ENCODE data around the gene DNAH17.

The DNAH17 gene

DNA sequence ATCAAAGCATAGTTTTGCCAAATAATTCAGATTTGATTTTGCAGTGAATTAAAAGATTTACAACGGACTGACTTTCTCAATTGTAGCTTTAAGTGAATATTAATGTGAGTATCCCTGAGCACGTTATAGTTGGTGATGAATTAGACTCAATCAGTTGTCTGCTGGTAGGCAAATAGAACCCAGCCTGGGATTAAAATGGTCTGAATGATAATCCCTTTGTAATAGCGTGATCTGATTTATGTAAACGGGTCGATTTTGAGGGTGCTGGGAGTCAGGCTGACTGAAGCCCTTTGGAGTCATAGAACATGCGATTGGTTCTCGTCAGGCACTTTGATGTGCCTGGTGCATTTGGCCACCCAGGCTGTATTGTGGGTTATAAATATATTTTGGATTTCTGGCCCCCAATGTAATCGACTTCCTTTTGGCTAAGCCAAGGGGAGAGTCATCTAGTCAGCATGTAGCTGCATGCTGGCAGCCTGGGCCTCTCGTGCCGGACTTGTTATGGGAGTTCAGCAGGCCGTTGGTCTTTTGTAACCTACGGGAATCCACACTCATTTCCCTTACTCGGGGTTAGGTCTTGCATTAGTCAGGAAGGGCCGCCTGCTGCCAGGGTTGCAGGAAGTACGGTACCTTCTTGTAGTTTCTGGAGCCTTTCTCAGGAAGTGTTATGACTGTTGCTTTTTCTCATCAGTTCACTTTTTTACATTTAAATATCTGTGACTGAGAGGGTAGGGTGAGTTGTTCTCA is 193.3 kb downstream of the DNAH17 start:
- Histone ChIP-seq H3K9ac (ENCODE audit: low read depth, low read length) (no peak overlapping the region), H3K36me3 (ENCODE audit: insufficient read depth, low read length) (peaks cover 3% of the 10 kb centered on the region; the same call in 1 of the 2 replicates), H3K9me3 (ENCODE audit: control insufficient read depth, insufficient read depth, low read length) (no peaks in the 10 kb centered on the region), H3K4me1 (ENCODE audit: insufficient read depth, low read length) (peaks cover 54% of the 10 kb centered on the region)

DNA sequence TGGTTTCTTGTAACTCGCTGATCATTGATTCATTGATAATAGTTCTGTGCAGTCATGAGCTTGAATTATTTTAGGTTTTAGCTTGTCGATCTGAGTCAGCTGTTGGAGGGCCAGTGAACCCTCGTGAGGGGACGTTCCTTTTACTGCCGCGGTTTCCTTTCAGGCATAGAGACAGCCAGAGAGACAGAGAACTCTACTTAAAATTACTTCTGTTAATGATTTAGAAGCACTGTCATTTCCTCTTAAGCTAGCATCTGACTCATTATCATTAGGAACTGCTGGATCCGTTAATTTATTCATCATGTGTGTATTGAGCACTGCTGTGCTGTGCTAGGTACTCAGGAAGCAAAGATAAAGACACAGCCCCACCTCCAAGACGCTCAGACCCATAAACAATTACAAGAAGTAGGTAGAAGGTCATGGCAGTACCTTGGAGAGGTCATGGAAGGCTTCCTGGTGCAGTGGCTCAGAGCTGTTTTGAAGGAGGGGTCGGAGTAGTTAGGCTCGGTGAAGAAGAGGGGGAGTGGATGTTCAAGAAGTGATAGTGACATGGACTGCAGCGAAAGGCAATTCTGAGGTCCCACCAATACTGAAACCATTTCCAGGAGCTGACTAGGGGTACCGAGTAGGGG is 195.5 kb downstream of the DNAH17 start:
- Histone ChIP-seq H3K9ac (ENCODE audit: low read depth, low read length) (peak overlapping the region; percentile 13; the same call in 1 of the 2 replicates), H3K9me3 (ENCODE audit: control insufficient read depth, insufficient read depth, low read length) (no peaks in the 10 kb centered on the region), H3K4me1 (ENCODE audit: insufficient read depth, low read length) (peaks cover 47% of the 10 kb centered on the region), H3K36me3 (ENCODE audit: insufficient read depth, low read length) (0 out of 2 replicates have a peak, but pooled peaks cover 3% of the 10 kb centered on the region)

DNA sequence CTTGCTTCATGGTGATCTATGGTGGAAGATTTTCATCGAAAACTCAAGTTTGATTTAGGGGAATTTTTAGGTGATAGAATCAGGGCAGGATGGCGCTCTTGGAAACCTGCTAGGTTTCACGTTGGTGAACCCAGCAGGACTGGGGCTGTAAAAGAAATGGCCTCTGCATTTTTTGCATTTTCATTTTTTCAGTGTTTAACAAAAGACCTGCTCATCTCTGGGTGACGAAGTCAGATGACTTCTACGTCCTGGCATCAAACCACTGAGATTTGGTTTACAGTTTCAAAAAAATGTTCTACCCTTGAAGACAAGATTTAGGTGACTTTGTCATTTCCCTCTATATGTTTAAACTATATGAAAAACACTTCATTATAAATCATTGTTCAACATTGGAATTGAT is 196.8 kb downstream of the DNAH17 start:
- Histone ChIP-seq H3K9ac (ENCODE audit: low read depth, low read length) (no peak overlapping the region), H3K36me3 (ENCODE audit: insufficient read depth, low read length) (0 out of 2 replicates have a peak, but pooled peaks cover 3% of the 10 kb centered on the region), H3K4me1 (ENCODE audit: insufficient read depth, low read length) (peaks cover 43% of the 10 kb centered on the region), H3K9me3 (ENCODE audit: control insufficient read depth, insufficient read depth, low read length) (no peaks in the 10 kb centered on the region)

DNA sequence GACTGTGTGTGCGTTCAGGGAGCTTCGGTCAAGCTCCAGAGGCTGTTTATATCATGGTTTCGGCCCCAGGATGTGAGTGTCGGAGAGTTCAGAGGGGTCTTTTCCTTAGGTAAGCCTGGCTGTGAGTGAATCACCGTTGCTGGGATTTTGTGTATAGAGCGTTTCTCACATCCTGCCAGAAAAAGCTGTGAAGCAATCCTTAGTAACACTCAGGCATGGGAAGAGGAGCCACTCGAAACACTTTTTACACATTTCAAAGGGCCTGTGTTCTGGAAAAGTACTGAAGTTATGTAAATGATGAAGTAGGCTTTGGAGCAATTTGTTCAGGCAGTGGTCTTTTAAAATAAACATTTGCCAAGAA is 198.1 kb downstream of the DNAH17 start:
- 0 out of 2 replicates have a peak, but pooled peaks cover 3% of the 10 kb centered on the region for H3K36me3 ChIP-seq (ENCODE audit: insufficient read depth, low read length)
- H3K9me3 ChIP-seq (ENCODE audit: control insufficient read depth, insufficient read depth, low read length): no peaks in the 10 kb centered on the region
- peaks cover 49% of the 10 kb centered on the region for H3K4me1 ChIP-seq (ENCODE audit: insufficient read depth, low read length)
- H3K9ac ChIP-seq (ENCODE audit: low read depth, low read length): peak overlapping the region; percentile 89

DNA sequence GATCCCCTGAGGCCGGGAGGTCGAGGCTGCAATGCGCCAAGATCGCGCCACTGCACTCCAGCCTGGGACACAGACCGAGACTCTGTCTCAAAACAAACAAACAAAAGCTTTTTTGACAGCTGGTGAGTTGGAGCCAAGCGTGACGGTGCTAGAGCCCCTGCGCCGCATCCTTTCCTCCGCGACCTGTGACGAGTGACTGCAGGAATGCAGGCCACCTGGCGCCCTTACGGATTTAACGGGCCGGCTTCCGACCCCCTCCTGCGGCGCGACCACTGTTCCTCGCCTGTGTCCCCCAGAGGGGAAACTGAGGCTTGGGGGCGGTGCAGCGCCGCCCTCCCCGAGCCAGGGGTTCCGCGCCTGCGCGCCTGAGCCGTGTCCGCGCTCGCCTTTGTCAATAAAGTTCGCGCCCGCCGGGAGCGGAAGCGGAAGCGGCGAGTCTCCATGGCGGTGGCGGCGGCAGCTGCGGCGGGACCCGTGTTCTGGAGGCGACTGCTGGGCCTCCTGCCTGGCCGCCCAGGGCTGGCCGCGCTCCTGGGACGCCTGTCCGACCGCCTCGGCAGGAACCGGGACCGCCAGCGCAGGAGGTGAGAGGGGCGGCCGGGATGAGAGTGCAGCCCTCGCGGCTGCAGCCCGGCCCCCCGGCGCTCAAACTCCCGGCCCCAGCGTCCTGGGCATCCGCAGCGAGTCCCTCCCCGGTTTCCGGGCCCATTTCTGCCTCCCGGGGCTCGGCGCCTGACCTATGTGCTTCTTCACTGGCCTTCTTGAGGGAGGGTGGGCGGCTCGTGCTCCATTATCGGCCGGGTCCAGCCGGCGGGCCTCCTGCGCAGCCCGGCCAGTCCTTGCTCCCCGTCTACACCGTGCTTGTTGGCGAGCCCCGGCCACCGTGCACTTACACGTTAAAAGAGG is 198.7 kb downstream of the DNAH17 start, which contains the start of gene PGS1:
Gene PGS1, plus strand, starts transcription at position 425 of the 906 bp plus-strand sequence. Its CDS starts 17 bp downstream, at position 442.
- peak within 1 kb of the TSS; percentile 89 for H3K9ac ChIP-seq (ENCODE audit: low read depth, low read length)
- H3K9me3 ChIP-seq (ENCODE audit: control insufficient read depth, insufficient read depth, low read length): no peaks in the 10 kb centered on the region
- H3K4me1 ChIP-seq (ENCODE audit: insufficient read depth, low read length): peaks cover 45% of the 10 kb centered on the region
- H3K36me3 ChIP-seq (ENCODE audit: insufficient read depth, low read length): 0 out of 2 replicates have a peak, but pooled peaks cover 3% of the 10 kb centered on the region

DNA sequence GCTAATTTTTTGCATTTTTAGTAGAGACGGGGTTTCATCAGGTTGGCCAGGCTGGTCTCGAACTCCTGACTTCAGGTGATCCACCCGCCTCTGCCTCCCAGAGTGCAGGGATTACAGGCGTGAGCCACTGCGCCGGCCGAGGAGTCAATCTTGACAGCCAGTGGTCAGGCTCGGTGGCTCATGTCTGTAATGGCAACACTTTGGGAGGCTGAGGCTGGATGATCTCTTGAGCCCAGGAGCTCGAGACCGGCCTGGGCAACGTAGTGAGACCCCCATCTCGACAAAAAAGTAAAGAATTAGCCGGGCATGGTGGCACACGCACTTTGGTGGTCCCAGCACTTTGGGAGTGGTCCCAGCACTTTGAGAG is 199.4 kb downstream of the DNAH17 start:
- Histone ChIP-seq H3K36me3 (ENCODE audit: insufficient read depth, low read length) (0 out of 2 replicates have a peak, but pooled peaks cover 3% of the 10 kb centered on the region), H3K9me3 (ENCODE audit: control insufficient read depth, insufficient read depth, low read length) (no peaks in the 10 kb centered on the region), H3K4me1 (ENCODE audit: insufficient read depth, low read length) (peaks cover 47% of the 10 kb centered on the region), H3K9ac (ENCODE audit: low read depth, low read length) (peak overlapping the region; percentile 89; the same call in 1 of the 2 replicates)

DNA sequence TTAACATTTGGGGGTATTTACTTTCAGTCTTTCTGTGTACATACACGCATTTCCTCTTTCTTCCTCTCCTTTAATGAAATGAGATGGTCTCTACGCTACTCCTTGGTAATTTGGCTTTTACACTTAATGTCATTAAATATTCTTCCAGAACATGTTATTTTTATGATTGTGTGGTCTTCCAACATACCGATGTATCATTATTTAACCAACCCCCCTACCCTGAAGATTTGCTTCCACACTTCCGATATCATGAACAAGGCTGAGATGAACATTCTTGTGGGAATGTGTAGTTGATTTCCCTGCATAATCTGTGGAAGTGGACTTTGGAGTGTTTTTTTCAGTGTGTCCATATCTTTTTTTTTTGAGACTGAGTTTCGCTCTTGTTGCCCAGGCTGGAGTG is 201.0 kb downstream of the DNAH17 start:
- 0 out of 2 replicates have a peak, but pooled peaks cover 3% of the 10 kb centered on the region for H3K36me3 ChIP-seq (ENCODE audit: insufficient read depth, low read length)
- H3K9me3 ChIP-seq (ENCODE audit: control insufficient read depth, insufficient read depth, low read length): no peaks in the 10 kb centered on the region
- H3K4me1 ChIP-seq (ENCODE audit: insufficient read depth, low read length): peaks cover 43% of the 10 kb centered on the region
- no peak overlapping the region for H3K9ac ChIP-seq (ENCODE audit: low read depth, low read length)

DNA sequence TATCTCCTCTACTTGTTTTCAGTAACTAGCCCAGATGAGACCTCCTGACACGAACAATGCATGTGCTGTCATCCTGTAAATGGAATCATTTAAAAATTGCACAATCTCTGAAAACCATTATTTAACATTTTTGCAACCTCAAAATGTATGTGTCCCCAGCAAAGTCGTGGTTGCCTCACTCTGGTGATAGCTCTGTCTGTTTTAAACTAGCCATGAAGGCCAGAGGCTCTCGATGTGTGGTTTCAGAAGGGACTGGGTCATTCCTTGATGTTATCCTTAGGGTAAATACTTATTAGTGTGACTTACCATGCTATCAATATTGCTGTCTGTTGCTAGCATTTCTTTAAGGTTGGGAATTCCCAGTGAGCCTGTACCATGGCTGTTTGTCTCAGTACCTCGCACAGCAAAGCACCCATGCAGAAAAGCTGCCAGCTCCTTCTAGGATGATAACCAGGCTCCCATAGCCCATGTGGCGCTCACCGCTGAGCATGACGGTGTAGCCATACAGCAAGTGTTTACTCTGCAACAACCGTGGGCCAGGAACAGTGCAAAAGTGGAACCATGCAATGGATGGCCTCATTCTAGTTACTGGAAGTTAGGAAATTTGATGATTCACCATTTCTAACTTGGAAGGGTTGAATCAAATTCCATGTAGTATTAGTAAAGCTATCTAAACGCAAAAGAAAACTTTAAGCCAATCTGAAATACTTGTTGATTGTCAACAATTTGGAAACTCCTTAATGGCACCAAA is 201.6 kb downstream of the DNAH17 start:
- Histone ChIP-seq H3K9ac (ENCODE audit: low read depth, low read length) (no peak overlapping the region), H3K4me1 (ENCODE audit: insufficient read depth, low read length) (peaks cover 38% of the 10 kb centered on the region), H3K36me3 (ENCODE audit: insufficient read depth, low read length) (0 out of 2 replicates have a peak, but pooled peaks cover 3% of the 10 kb centered on the region)

DNA sequence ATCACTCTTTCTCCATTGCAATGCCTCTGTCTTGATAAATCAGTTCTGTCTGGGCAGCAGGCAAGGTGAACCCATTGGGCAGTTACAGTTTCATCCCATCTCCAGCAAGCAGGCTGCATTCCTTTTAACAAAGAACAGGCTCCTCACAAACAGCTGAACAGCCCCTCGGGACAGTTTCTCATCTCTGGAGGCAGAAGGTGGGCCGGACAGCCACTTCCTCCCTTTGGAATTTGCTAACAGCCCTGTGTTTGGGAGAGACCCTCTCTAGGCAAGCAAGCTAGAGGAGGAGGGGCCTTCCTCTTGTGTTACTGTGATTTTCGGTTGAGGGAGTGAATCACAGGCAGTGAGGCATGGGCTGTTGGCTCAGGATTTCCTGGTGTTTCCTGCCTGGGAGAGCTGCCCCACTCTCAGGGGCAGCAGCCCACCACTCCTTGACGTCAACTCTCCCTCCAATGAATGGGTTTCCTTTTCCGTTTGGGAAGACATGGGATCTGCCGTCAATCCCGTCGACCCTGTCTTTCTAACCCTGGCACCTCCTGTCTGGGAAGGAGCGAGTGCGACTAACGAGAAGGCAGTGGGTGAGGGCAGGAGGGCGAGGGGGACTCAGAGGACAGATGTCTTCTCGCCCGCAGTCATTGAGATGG is 202.4 kb downstream of the DNAH17 start:
- peaks cover 40% of the 10 kb centered on the region for H3K4me1 ChIP-seq (ENCODE audit: insufficient read depth, low read length)
- H3K9ac ChIP-seq (ENCODE audit: low read depth, low read length): peak overlapping the region; percentile 1; the same call in 1 of the 2 replicates
- no peaks in the 10 kb centered on the region for H3K9me3 ChIP-seq (ENCODE audit: control insufficient read depth, insufficient read depth, low read length)
- no peaks in the 10 kb centered on the region for H3K36me3 ChIP-seq (ENCODE audit: insufficient read depth, low read length)

More for the DNA sequence above, 201.6 kb downstream of the DNAH17 start:
- no peaks in the 10 kb centered on the region for H3K9me3 ChIP-seq (ENCODE audit: control insufficient read depth, insufficient read depth, low read length)

DNA sequence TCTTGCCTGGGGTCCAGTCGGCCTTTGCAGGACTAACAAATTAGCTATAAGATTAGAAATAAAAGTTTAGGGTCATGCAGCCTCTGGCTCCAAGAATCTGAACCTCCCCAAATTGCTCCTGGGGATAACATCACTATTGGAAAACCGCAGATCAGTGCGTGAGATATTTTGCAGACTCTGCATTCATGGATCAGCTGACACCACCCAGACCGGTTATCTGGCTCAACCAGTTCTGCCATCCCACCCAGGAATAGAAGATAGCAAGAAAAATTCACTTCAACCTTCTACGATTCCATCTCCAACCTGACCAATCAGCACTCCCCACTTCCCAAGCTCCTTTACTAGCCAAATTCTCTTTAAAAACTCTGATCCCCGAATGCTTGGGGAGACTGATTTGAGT is 203.0 kb downstream of the DNAH17 start:
- no peaks in the 10 kb centered on the region for H3K36me3 ChIP-seq (ENCODE audit: insufficient read depth, low read length)
- no peaks in the 10 kb centered on the region for H3K9me3 ChIP-seq (ENCODE audit: control insufficient read depth, insufficient read depth, low read length)
- peaks cover 46% of the 10 kb centered on the region for H3K4me1 ChIP-seq (ENCODE audit: insufficient read depth, low read length)
- H3K9ac ChIP-seq (ENCODE audit: low read depth, low read length): no peak overlapping the region

All from ES-I3 (cell line).